Measurements from ENCODE around the gene C11orf97. TPM values are rescaled to one million over a fixed set of nuclear protein-coding genes. Genes with fewer than 3 reads are reported as not detected.

Gene C11orf97, protein sequence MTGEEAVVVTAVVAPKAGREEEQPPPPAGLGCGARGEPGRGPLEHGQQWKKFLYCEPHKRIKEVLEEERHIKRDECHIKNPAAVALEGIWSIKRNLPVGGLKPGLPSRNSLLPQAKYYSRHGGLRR
- total RNA-seq, result not detected in 2 replicates

DNA sequence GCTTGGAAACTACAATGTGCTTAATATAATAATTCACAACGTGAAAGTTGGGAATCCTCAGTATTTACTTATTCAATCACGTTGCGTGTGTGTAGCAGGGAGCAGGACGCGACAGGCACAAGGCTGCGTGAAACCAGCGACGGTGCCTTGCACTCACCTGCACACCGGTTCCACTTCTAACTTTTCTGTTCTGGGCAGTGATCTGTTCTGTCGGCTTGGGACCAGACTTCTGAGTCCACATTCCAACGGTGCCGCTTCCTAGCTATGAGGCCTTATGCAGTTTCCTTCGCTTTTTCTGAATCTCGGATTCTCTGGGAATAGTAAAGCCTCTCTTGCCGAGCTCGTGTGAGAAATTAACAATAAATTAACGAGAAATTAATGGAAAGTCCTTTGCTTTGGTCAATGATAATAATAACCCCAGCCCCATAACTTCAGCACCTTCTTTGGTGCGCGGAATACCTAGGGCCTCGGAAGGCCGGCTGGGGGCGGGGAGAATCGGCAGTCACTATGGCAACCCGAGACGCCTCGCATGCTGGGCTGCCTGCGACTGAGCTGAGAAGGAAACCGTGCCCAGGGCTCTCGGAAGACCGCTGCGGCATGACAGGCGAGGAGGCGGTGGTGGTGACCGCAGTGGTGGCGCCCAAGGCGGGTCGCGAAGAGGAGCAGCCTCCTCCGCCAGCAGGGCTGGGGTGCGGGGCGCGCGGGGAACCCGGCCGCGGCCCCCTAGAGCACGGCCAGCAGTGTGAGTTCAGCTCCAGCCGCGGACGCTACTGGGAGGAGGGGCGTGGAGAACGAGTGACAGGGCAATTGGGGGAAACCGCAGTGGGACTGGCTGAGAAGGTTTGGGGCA lies at the start of gene C11orf97:
Gene C11orf97, plus strand, starts transcription at position 530 of the 850 bp plus-strand sequence. Its CDS starts 68 bp downstream, at position 598.
- peaks cover 62% of the 10 kb centered on the region for H3K27me3 Mint-ChIP-seq (ENCODE audit: low read depth)
- intact Hi-C loops (cut with micrococcal nuclease), result loop anchor here (2.0 kb wide), 1 partner anchor 33 kb away; no protein-coding TSS in a partner anchor

DNA sequence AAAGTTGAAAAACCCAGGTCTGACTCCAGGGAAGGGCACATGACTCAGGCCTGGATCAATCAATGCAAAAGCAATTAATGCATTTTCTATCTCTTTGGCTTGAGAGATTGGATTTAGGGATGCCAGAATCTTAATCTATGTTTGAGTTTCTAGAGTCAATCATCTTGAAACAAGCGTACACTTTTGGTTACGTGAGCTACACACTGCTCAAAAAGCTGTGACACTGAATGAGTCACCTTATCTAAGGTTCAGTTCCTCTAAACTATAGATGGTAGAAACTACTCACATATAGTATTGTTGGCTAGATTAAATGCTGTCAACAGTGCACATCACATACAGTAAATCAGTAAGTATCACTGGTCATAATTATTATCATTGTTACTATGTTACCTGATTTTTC lies 42.8 kb upstream of the C11orf97 start:
- Mint-ChIP-seq H3K9me3 (no peaks in the 10 kb centered on the region), H3K4me3 (ENCODE audit: low read depth) (no peak overlapping the region), H3K4me1 (ENCODE audit: low read depth) (peaks cover 39% of the 10 kb centered on the region), H3K27me3 (ENCODE audit: low read depth) (no peaks in the 10 kb centered on the region), H3K27ac (peak overlapping the region; percentile 76), H3K36me3 (ENCODE audit: low read depth) (peaks cover 68% of the 10 kb centered on the region)
- no peak for DNase-seq (ENCODE audit: low spot score)
- intact Hi-C loops (cut with micrococcal nuclease), result loop anchor here (5.0 kb wide), 1 partner anchor 42 kb away; no protein-coding TSS in a partner anchor

More for the DNA sequence above, at the start of gene C11orf97:
- peak within 1 kb of the TSS; percentile 50 for H3K4me3 Mint-ChIP-seq (ENCODE audit: low read depth)
- H3K4me1 Mint-ChIP-seq (ENCODE audit: low read depth), result peaks cover 12% of the 10 kb centered on the region
- no peak within 1 kb of the TSS for H3K27ac Mint-ChIP-seq
- H3K36me3 Mint-ChIP-seq (ENCODE audit: low read depth), result no peaks in the 10 kb centered on the region
- peak; percentile 48 for DNase-seq (ENCODE audit: low spot score)
- H3K9me3 Mint-ChIP-seq, result no peaks in the 10 kb centered on the region

DNA sequence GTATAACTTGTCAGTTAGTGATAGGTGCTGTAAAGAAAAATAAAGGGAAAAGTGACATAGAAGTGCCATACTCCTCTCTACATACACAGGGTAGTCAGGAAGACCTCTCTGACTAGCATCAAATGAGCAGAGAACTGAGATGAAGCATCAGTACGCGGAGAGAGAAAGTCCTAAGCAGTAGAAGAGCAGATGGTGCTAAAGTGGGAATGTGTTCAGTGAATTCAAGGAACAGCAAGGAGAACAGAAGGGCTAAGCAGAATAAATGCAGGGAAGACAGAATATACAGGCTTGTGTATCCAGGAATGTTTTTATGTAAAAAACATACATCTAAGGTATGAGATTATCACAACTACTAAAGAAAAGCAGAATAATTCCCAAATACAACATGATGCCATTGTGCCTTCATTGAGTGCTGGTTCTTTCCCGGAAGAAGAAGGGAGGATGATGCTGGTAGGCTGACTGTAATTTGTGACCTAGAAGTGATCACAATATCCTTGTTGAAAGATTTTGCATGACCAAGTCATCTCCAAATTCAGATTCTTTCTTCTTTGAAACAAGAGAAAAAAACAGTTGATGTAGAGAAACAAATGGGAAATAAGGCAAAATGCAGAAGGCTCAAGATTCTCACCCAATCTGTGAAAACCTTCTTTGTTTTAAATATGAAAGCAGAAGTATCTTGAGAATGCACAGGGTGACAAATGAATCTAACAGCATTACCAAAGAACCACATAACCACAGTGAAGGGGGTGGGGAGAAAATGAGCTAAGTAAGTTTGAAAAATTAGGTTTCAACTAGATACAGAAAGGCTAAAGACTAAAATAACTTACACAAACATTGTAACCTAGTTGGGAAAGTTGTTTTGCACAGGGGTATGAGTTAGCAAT lies 39.1 kb upstream of the C11orf97 start:
- DNase-seq (ENCODE audit: low spot score), result peak; percentile 10
- H3K4me1 Mint-ChIP-seq (ENCODE audit: low read depth), result peaks cover 48% of the 10 kb centered on the region
- H3K27me3 Mint-ChIP-seq (ENCODE audit: low read depth), result no peaks in the 10 kb centered on the region
- peaks cover 69% of the 10 kb centered on the region for H3K36me3 Mint-ChIP-seq (ENCODE audit: low read depth)
- H3K27ac Mint-ChIP-seq, result peak overlapping the region; percentile 82
- intact Hi-C loops (cut with micrococcal nuclease), result loop anchor here (1.0 to 5.0 kb wide), 2 partner anchors 20 to 346 kb away; partner anchors contain the start of genes ANKRD49, MRE11 and PANX1
- H3K4me3 Mint-ChIP-seq (ENCODE audit: low read depth), result peak overlapping the region; percentile 46
- H3K9me3 Mint-ChIP-seq, result no peaks in the 10 kb centered on the region

DNA sequence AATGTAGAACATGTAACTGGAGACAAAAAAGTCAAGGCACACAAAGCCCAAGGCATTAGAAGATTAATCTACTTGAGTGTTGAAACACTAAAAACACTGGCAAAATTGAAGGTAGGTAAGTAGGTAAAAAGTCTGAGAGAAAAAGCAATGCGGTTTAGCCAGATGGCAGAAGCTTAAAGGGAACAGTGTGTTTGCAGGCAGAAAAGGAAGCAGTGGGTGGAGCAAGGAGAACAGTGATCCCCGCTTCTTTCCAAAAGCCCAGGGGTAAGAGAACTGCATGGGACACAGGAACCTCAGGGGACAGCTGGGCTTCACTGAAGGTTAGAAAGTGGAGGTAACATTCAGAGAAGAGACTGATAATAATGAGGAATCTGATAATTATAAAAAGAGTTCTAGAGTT lies 34.6 kb upstream of the C11orf97 start:
- intact Hi-C loops (cut with micrococcal nuclease), result no loop called here
- DNase-seq (ENCODE audit: low spot score), result no peak
- H3K27ac Mint-ChIP-seq, result no peak overlapping the region
- H3K4me1 Mint-ChIP-seq (ENCODE audit: low read depth), result peaks cover 32% of the 10 kb centered on the region
- H3K9me3 Mint-ChIP-seq, result no peaks in the 10 kb centered on the region
- no peak overlapping the region for H3K4me3 Mint-ChIP-seq (ENCODE audit: low read depth)
- H3K36me3 Mint-ChIP-seq (ENCODE audit: low read depth), result peaks cover 69% of the 10 kb centered on the region
- no peaks in the 10 kb centered on the region for H3K27me3 Mint-ChIP-seq (ENCODE audit: low read depth)

DNA sequence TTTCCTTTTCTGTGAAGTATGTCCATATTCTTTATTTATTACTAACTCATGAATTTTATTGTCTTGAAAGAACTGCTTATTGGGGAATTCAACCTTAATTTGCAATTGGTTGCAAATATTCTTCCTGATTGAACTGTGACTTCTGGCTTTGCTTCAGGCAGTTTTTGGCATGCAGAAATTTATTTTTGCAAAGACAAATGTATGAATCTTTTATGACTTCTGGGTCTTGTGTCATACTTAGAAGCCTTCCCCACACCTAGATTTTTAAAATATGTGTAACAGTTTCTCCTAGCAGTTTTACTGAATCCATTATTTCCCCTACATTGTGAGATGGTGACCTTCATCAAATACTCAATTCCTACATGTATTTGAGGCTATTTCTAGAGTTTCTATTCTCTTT lies 30.9 kb upstream of the C11orf97 start:
- peaks cover 66% of the 10 kb centered on the region for H3K36me3 Mint-ChIP-seq (ENCODE audit: low read depth)
- H3K27me3 Mint-ChIP-seq (ENCODE audit: low read depth), result no peaks in the 10 kb centered on the region
- H3K4me1 Mint-ChIP-seq (ENCODE audit: low read depth), result peaks cover 14% of the 10 kb centered on the region
- no peak overlapping the region for H3K27ac Mint-ChIP-seq
- intact Hi-C loops (cut with micrococcal nuclease), result no loop called here
- no peak for DNase-seq (ENCODE audit: low spot score)
- H3K4me3 Mint-ChIP-seq (ENCODE audit: low read depth), result no peak overlapping the region
- no peaks in the 10 kb centered on the region for H3K9me3 Mint-ChIP-seq

DNA sequence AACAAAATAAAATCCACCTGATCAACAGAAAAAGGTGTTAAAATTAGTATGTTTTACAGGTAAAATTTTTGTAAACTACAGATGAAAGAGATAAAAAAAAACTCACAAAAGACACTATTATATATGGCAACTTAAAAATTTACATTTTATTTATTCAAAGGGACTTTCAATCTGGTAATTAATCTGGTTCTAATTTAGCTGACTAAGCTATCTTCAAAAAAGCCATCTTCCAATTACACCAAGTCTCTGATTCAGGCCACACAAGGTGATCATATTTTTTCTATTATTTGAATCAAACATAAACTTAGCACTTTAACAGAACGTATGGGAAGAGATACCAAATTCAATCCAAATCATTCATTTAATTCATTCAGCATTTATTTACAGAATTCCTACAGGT lies 26.2 kb upstream of the C11orf97 start:
- no peak overlapping the region for H3K4me3 Mint-ChIP-seq (ENCODE audit: low read depth)
- peaks cover 6% of the 10 kb centered on the region for H3K4me1 Mint-ChIP-seq (ENCODE audit: low read depth)
- no peaks in the 10 kb centered on the region for H3K9me3 Mint-ChIP-seq
- peaks cover 79% of the 10 kb centered on the region for H3K36me3 Mint-ChIP-seq (ENCODE audit: low read depth)
- DNase-seq (ENCODE audit: low spot score), result no peak
- intact Hi-C loops (cut with micrococcal nuclease), result no loop called here
- no peak overlapping the region for H3K27ac Mint-ChIP-seq
- H3K27me3 Mint-ChIP-seq (ENCODE audit: low read depth), result no peaks in the 10 kb centered on the region

DNA sequence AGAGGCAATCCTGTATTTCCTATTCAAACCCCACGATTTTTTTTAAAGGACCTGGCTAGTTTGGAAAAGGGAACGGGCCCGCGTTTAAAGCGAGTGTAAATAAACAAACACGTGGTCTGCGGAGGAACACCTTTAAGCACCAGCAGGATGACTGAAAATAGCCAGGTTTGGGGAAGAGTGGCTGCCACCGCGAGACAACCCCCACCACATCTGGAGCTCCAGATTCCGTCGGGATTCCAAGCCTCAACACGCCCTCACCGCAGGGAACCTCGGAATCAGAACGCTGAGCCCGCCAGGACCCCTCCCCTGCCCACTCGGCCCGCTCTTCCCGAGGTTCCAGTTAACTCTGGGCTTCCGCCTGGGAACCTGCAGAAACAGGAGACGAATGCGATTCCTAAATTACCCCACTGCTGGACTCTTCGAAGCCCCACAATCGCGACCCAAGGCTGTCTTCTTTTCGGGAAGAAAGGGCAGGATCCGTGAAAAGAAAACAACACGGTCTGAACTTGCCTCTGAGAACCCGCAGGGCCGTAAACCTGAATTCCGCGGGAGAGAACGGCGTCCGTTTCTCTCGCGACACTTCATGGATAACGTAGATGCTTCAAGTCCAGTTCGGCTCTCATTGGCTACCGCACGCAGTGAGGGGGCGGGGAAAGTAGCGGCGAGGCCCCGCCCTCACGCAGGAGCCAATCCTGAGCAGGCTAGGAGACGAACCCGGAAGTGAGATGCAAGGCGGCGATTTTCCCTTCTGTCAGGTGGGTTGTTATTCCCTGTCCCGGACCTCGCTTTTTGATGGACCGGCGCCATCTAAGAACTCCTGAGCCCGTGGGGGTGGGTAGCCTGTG lies 18.8 kb upstream of the C11orf97 start, which contains the start of the genes ANKRD49 and MRE11:
Gene ANKRD49, plus strand, starts transcription at position 704 of the 845 bp plus-strand sequence. CDS start 2,710 bp downstream, outside the sequence.
Gene MRE11, minus strand, starts transcription at position 564 of the 845 bp plus-strand sequence. CDS start 1,043 bp downstream, outside the sequence.
- peak within 1 kb of the TSS; percentile 94 for H3K4me3 Mint-ChIP-seq (ENCODE audit: low read depth)
- intact Hi-C loops (cut with micrococcal nuclease), result loop anchor here (1.0 to 10.0 kb wide), 5 partner anchors 20 to 753 kb away; partner anchors contain the start of genes C11orf54, MED17, PANX1 and TAF1D
- peak; percentile 96 for DNase-seq (ENCODE audit: low spot score)
- H3K36me3 Mint-ChIP-seq (ENCODE audit: low read depth), result peaks cover 38% of the 10 kb centered on the region
- H3K4me1 Mint-ChIP-seq (ENCODE audit: low read depth), result peaks cover 23% of the 10 kb centered on the region
- H3K27me3 Mint-ChIP-seq (ENCODE audit: low read depth), result no peaks in the 10 kb centered on the region
- peak within 1 kb of the TSS; percentile 92 for H3K27ac Mint-ChIP-seq
- no peaks in the 10 kb centered on the region for H3K9me3 Mint-ChIP-seq

DNA sequence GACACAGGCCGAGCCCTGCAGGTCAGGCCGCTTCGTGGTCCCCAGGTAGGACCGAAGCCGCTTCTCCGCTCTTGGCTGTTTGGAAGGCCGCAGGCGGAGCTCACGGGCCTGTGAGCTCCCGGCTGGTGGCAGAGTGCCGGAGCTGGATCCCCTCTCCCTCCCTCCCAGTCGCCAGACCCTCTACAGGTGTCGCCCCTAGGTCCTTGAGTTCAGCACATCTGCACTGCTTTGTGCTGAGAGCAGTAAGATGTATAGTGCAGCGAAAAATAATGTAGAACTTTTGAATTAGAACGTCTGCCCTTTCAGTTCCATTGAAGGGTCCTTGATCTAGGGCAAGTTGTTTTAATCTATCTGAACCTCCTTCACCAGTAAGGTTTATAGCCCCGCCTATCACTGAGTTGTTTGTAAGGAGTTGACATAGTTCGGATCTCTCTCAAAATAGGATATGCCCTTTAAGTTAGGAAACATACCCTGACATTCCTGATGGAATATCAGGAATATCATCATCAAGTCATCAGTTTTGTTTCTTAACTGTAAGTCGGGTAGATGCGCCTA lies 18.1 kb upstream of the C11orf97 start:
- intact Hi-C loops (cut with micrococcal nuclease), result loop anchor here (10.0 kb wide), 1 partner anchor 709 kb away; the partner anchor contains the start of gene MED17
- Mint-ChIP-seq H3K4me1 (ENCODE audit: low read depth) (peaks cover 23% of the 10 kb centered on the region), H3K36me3 (ENCODE audit: low read depth) (peaks cover 38% of the 10 kb centered on the region), H3K9me3 (no peaks in the 10 kb centered on the region), H3K27ac (peak overlapping the region; percentile 92), H3K27me3 (ENCODE audit: low read depth) (no peaks in the 10 kb centered on the region), H3K4me3 (ENCODE audit: low read depth) (peak overlapping the region; percentile 94)
- DNase-seq (ENCODE audit: low spot score), result no peak

DNA sequence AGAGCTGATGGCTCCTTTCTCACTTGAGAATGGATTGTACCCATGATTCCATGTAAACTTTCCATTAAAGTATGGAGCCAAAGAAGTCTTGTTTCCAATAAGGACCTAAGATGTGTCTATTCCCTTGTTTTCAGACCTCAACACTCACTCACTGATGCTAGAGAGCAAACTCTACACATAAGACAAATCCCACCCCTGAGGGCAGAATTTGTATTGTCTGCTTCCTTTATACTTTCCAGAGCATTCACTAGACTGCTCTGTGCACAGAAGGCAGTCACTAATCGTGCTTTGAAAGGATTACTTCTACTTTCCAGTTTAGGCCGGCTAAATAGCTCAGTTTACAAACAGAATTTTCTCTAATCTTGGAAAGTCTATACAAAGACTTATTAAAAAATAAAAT lies 12.1 kb upstream of the C11orf97 start:
- intact Hi-C loops (cut with micrococcal nuclease), result loop anchor here (2.0 kb wide), 1 partner anchor 329 kb away; no protein-coding TSS in a partner anchor
- no peak for DNase-seq (ENCODE audit: low spot score)
- no peaks in the 10 kb centered on the region for H3K27me3 Mint-ChIP-seq (ENCODE audit: low read depth)
- H3K36me3 Mint-ChIP-seq (ENCODE audit: low read depth), result peaks cover 44% of the 10 kb centered on the region
- H3K9me3 Mint-ChIP-seq, result no peaks in the 10 kb centered on the region
- peaks cover 6% of the 10 kb centered on the region for H3K4me1 Mint-ChIP-seq (ENCODE audit: low read depth)
- H3K27ac Mint-ChIP-seq, result no peak overlapping the region
- H3K4me3 Mint-ChIP-seq (ENCODE audit: low read depth), result no peak overlapping the region

DNA sequence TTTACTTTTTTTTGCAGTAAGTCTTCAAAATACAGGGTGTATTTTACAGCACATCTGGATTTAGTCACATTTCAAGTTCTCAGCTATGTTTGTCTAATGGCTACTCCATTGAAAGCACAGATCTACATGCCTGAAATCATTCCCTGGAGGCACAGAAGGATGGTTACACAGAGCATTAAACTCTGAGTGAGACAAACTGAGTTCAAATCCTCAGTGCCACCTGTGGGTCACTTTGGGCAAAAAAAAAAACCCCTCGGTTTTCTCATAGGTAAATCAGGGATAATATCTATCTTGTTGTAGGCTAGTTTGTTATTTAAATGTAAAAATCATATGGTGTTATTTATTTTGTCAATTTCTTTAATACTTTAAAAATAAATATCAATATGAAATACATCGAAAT lies 10.7 kb upstream of the C11orf97 start:
- H3K4me1 Mint-ChIP-seq (ENCODE audit: low read depth), result peaks cover 3% of the 10 kb centered on the region

DNA sequence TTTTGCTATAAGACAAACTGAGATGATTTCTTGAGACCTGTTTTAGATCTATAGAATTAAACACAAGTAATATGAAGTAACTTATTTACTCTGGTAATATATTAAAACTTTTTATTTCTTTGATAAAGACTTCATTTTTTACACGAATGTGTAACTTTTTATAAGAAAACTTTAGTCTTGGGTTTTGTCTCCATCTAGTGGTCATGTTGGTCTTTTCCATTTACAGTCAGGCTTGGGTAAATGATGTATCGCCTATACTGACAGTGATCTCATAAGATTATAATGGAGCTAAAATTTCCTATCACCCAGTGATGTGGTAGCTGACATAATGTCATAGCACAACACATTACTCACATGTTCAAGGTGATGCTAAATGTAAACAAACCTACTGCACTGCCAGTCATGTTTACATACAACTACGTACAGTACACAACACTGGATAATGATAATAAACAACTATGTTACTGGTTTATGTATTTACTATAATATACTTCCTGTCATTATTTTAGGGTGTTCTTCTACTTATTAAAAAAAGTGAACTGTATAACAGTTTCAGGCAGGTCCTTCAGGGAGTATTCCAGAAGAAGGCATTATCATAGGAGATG lies 7.5 kb upstream of the C11orf97 start:
- no peaks in the 10 kb centered on the region for H3K9me3 Mint-ChIP-seq
- no peaks in the 10 kb centered on the region for H3K4me1 Mint-ChIP-seq (ENCODE audit: low read depth)
- DNase-seq (ENCODE audit: low spot score), result no peak
- intact Hi-C loops (cut with micrococcal nuclease), result loop anchor here (1.0 kb wide), 3 partner anchors 179 to 609 kb away; no protein-coding TSS in a partner anchor
- no peak overlapping the region for H3K4me3 Mint-ChIP-seq (ENCODE audit: low read depth)
- no peak overlapping the region for H3K27ac Mint-ChIP-seq
- H3K36me3 Mint-ChIP-seq (ENCODE audit: low read depth), result peaks cover 12% of the 10 kb centered on the region
- H3K27me3 Mint-ChIP-seq (ENCODE audit: low read depth), result peaks cover 13% of the 10 kb centered on the region

More for the DNA sequence above, 10.7 kb upstream of the C11orf97 start:
- H3K27me3 Mint-ChIP-seq (ENCODE audit: low read depth), result no peaks in the 10 kb centered on the region
- no peak overlapping the region for H3K4me3 Mint-ChIP-seq (ENCODE audit: low read depth)
- intact Hi-C loops (cut with micrococcal nuclease), result loop anchor here (2.0 kb wide), 1 partner anchor 331 kb away; no protein-coding TSS in a partner anchor
- H3K9me3 Mint-ChIP-seq, result no peaks in the 10 kb centered on the region
- no peak for DNase-seq (ENCODE audit: low spot score)
- H3K27ac Mint-ChIP-seq, result no peak overlapping the region
- H3K36me3 Mint-ChIP-seq (ENCODE audit: low read depth), result peaks cover 41% of the 10 kb centered on the region

Measured in activated T-helper 2 cell treated with anti-CD3 and anti-CD28 coated beads, Interferon-gamma antibody, Interleukin-2, Interleukin-4, amounts not matched to agents 10 μg/mL and 5 μg/mL and 100 μg/mL, durations not matched to agents 14 hours and 24 hours and 36 hours (primary cell).